Panc1 (cell line): ENCODE results near the gene FAM13A. TPM values are rescaled to one million over a fixed set of nuclear protein-coding genes. Genes with fewer than 3 reads are reported as not detected.

Experiments
- ATAC-seq: fragments of 200-7000 bp; cut with Tn5 transposase; 2 replicates; pipeline ENCODE4 v1.9.1; 2020; ENCODE audit warnings: mild to moderate bottlenecking, moderate library complexity
- BruUV-seq: library from RNA; stranded (reverse); fragments of 400-500 nt; replicated peaks from 2 replicates; lab custom pipeline; 2021; lab: Mats Ljungman, UMichigan
- CTCF ChIA-PET: fragments of 300-600 bp; sonication (Branson Sonifier 250); formaldehyde crosslinking; loops from one replicate; lab custom pipeline; 2022; ENCODE audit warnings: antibody characterized with exemption; lab: Charles Lee
- POLR2A ChIA-PET: fragments of 300-600 bp; sonication (Branson Sonifier 250); formaldehyde crosslinking; loops from one replicate; lab custom pipeline; 2022; ENCODE audit warnings: antibody characterized with exemption; lab: Charles Lee
- DNase-seq: peaks from one replicate; pipeline ENCODE4 v3.0.0-alpha.2; 2010; ENCODE audit warnings: low read depth, low spot score
- H3K27ac ChIP-seq: 2 replicates; pipeline ENCODE4 v1.5.1; 2011; ENCODE audit warnings: mild to moderate bottlenecking, low read length, inconsistent platforms
- H3K27me3 ChIP-seq: fragments of 200-500 bp; sonication (Bioruptor generic); 2 replicates; pipeline ENCODE4 v1.6.0; 2014; ENCODE audit warnings: low read length, inconsistent platforms; ENCODE audit not compliant: control insufficient read depth, insufficient read depth
- H3K36me3 ChIP-seq: fragments of 200-500 bp; sonication (Bioruptor generic); 2 replicates; pipeline ENCODE4 v1.5.1; 2014; ENCODE audit warnings: inconsistent platforms, mild to moderate bottlenecking, low read length, moderate library complexity; ENCODE audit not compliant: control insufficient read depth, insufficient read depth
- H3K4me1 ChIP-seq: 2 replicates; pipeline ENCODE4 v1.5.1; 2011; ENCODE audit warnings: inconsistent platforms, mild to moderate bottlenecking, low read length, moderate library complexity; ENCODE audit not compliant: control insufficient read depth, insufficient read depth
- H3K4me3 ChIP-seq, 2 experiments: 2 replicates each; pipeline ENCODE4 v1.5.1; 2011 to 2012; ENCODE audit warnings: low read depth in 2 of 2, low read length in 2 of 2, mild to moderate bottlenecking in 2 of 2, inconsistent platforms in 1 of 2, moderate library complexity in 1 of 2
- H3K9me3 ChIP-seq: fragments of 200-500 bp; sonication (Bioruptor generic); 2 replicates; pipeline ENCODE4 v1.5.1; 2014; ENCODE audit warnings: low read depth, mild to moderate bottlenecking, inconsistent platforms, low read length, moderate library complexity; ENCODE audit not compliant: control insufficient read depth, insufficient read depth
- CTCF ChIP-seq: fragments of 450-650 bp; IDR thresholded peaks from 2 replicates; pipeline ENCODE4 v1.5.1; 2017; ENCODE audit warnings: mild to moderate bottlenecking
- POLR2AphosphoS5 ChIP-seq: IDR thresholded peaks from 2 replicates; pipeline ENCODE4 v1.6.1; 2012; ENCODE audit warnings: mild to moderate bottlenecking, low read depth, low read length, moderate library complexity
- REST ChIP-seq, 2 experiments: IDR thresholded peaks; 2 replicates each; pipeline ENCODE4 v1.6.1; 2011 to 2012; ENCODE audit warnings: low read depth in 2 of 2, control low read depth in 1 of 2, low read length in 1 of 2, mild to moderate bottlenecking in 1 of 2, moderate library complexity in 1 of 2; ENCODE audit not compliant: insufficient read depth in 1 of 2
- SIN3A ChIP-seq: IDR thresholded peaks from 2 replicates; pipeline ENCODE4 v1.6.1; 2012; ENCODE audit warnings: low read depth, mild to moderate bottlenecking, low read length, moderate library complexity, borderline replicate concordance; ENCODE audit not compliant: insufficient read depth
- TCF7L2 ChIP-seq: IDR thresholded peaks from 2 replicates; pipeline ENCODE4 v1.6.1; 2011; ENCODE audit warnings: mild to moderate bottlenecking, low read depth, low read length, inconsistent platforms
- in situ Hi-C: cut with HindIII; loops from 2 replicates; pipeline ENCODE4 v1.10.0; 2016; ENCODE audit warnings: low sequenced_read_pairs, low pct_unique_long_range_greater_than_20kb
- intact Hi-C: fragments of 100-400 bp; cut with micrococcal nuclease; formaldehyde crosslinking; loops from one replicate; pipeline ENCODE4 v1.10.0; 2022; ENCODE audit not compliant: unreplicated experiment
- total RNA-seq: library from RNA; stranded (reverse); gene quantifications from one replicate; pipeline ENCODE4 v1.2.1, GENCODE V29; 2021; ENCODE audit not compliant: unreplicated experiment

The FAM13A gene
- total RNA-seq, 1 experiment from 2014 or later: 5.8 TPM

GRCh38 chr4:89039730-89040338, 17.2 kb downstream of the FAM13A start:
- no peaks in the 10 kb centered on the region for H3K4me1 ChIP-seq
- no peaks in the 10 kb centered on the region for H3K9me3 ChIP-seq
- in situ Hi-C loops (no loop called here), intact Hi-C loops (no loop called here)
- DNase-seq: no peak
- no TSS peak for BruUV-seq
- TF ChIP-seq SIN3A: no peak
- TF ChIP-seq POLR2AphosphoS5: no peak
- TF ChIP-seq CTCF: no peak
- no peak for TF ChIP-seq REST (IDR thresholded peaks at IDR 0.05; ENCODE audit: insufficient read depth in 1 of 2, low read depth in 2 of 2, low read length in 1 of 2)
- no peak for TF ChIP-seq TCF7L2
- POLR2A ChIA-PET: no interaction called here
- H3K36me3 ChIP-seq: no peaks in the 10 kb centered on the region
- no peaks in the 10 kb centered on the region for H3K27me3 ChIP-seq
- CTCF ChIA-PET: no interaction called here
- ATAC-seq: no peak
- no peak overlapping the region for H3K27ac ChIP-seq
- no peak overlapping the region for H3K4me3 ChIP-seq

- no peaks in the 10 kb centered on the region for H3K9me3 ChIP-seq
- in situ Hi-C loops (no loop called here), intact Hi-C loops (no loop called here)
- TF ChIP-seq POLR2AphosphoS5 (no peak), SIN3A (no peak), REST (IDR thresholded peaks at IDR 0.05; ENCODE audit: insufficient read depth in 1 of 2, low read depth in 2 of 2, low read length in 1 of 2) (no peak), TCF7L2 (no peak), CTCF (no peak)
- no peak overlapping the region for H3K27ac ChIP-seq
- no peak overlapping the region for H3K4me3 ChIP-seq
- POLR2A ChIA-PET: no interaction called here
- BruUV-seq: no TSS peak
- no peaks in the 10 kb centered on the region for H3K4me1 ChIP-seq
- CTCF ChIA-PET: no interaction called here
- H3K27me3 ChIP-seq: no peaks in the 10 kb centered on the region
- ATAC-seq: no peak
- no peak for DNase-seq
- no peaks in the 10 kb centered on the region for H3K36me3 ChIP-seq
These were observed 20.4 kb downstream of the FAM13A start for GRCh38 chr4:89036535-89036934.
